HEK293 (cell line): ENCODE measurements around the gene PEX11G.
A peak's percentile ranks its signal among the peaks of the same experiment; 100 is the strongest.

ENCODE experiments used
- GLIS2 ChIP-seq: fragments of 450-650 bp; formaldehyde crosslinking; IDR thresholded peaks from 2 replicates; pipeline ENCODE4 v1.5.1; 2016; ENCODE audit warnings: missing biosample characterization, missing genetic modification characterization
- MZF1 ChIP-seq: fragments of 450-650 bp; formaldehyde crosslinking; IDR thresholded peaks from 2 replicates; pipeline ENCODE4 v1.5.1; 2017; ENCODE audit warnings: missing biosample characterization, missing genetic modification characterization, borderline replicate concordance
- SCRT1 ChIP-seq: fragments of 450-650 bp; formaldehyde crosslinking; IDR thresholded peaks from 2 replicates; pipeline ENCODE4 v1.5.1; 2016; ENCODE audit warnings: missing biosample characterization, missing genetic modification characterization, borderline replicate concordance
- WT1 ChIP-seq: fragments of 450-650 bp; formaldehyde crosslinking; IDR thresholded peaks from 2 replicates; pipeline ENCODE4 v1.5.1; 2016; ENCODE audit warnings: missing biosample characterization, missing genetic modification characterization
- YY1 ChIP-seq: fragments of 450-650 bp; formaldehyde crosslinking; IDR thresholded peaks from 2 replicates; pipeline ENCODE4 v1.5.1; 2018; ENCODE audit warnings: missing biosample characterization, missing genetic modification characterization
- ZBTB26 ChIP-seq: fragments of 450-650 bp; formaldehyde crosslinking; optimal IDR thresholded peaks from 2 replicates; pipeline ENCODE3; 2016; ENCODE audit warnings: missing biosample characterization, mild to moderate bottlenecking, missing genetic modification characterization
- ZFP3 ChIP-seq: fragments of 450-650 bp; formaldehyde crosslinking; IDR thresholded peaks from 2 replicates; pipeline ENCODE4 v1.5.1; 2016; ENCODE audit warnings: low read depth, missing biosample characterization, missing genetic modification characterization
- ZNF112 ChIP-seq: fragments of 450-650 bp; formaldehyde crosslinking; IDR thresholded peaks from 2 replicates; pipeline ENCODE4 v1.5.0; 2017; ENCODE audit warnings: missing biosample characterization, missing genetic modification characterization
- ZNF146 ChIP-seq: fragments of 450-650 bp; formaldehyde crosslinking; IDR thresholded peaks from 2 replicates; pipeline ENCODE4 v1.5.1; 2016; ENCODE audit warnings: missing biosample characterization, missing genetic modification characterization
- ZNF174 ChIP-seq: fragments of 450-650 bp; formaldehyde crosslinking; IDR thresholded peaks from 2 replicates; pipeline ENCODE4 v1.5.0; 2017; ENCODE audit warnings: missing biosample characterization, mild to moderate bottlenecking, missing genetic modification characterization
- ZNF274 ChIP-seq, 2 experiments: fragments of 200-500 bp in 1 of 2; fragments of 450-650 bp in 1 of 2; sonication (Bioruptor generic) in 1 of 2; formaldehyde crosslinking in 1 of 2; IDR thresholded peaks; 2 replicates each; pipeline versions ENCODE4 v1.5.1 to v1.6.1; 2014 to 2016; ENCODE audit warnings: borderline replicate concordance in 1 of 2, inconsistent platforms in 1 of 2, low read length in 1 of 2, missing biosample characterization in 1 of 2, missing genetic modification characterization in 1 of 2
- ZNF423 ChIP-seq: fragments of 450-650 bp; formaldehyde crosslinking; IDR thresholded peaks from 2 replicates; pipeline ENCODE4 v1.5.1; 2016; ENCODE audit warnings: missing biosample characterization, missing genetic modification characterization
- ZNF433 ChIP-seq: fragments of 450-650 bp; formaldehyde crosslinking; IDR thresholded peaks from 2 replicates; pipeline ENCODE4 v1.5.1; 2016; ENCODE audit warnings: missing biosample characterization, missing genetic modification characterization, low read depth
- ZNF521 ChIP-seq: fragments of 450-650 bp; formaldehyde crosslinking; IDR thresholded peaks from 2 replicates; pipeline ENCODE4 v1.5.1; 2017; ENCODE audit warnings: missing biosample characterization, mild to moderate bottlenecking, missing genetic modification characterization
- ZNF544 ChIP-seq: fragments of 450-650 bp; formaldehyde crosslinking; IDR thresholded peaks from 2 replicates; pipeline ENCODE4 v1.5.0; 2017; ENCODE audit warnings: missing biosample characterization, missing genetic modification characterization
- ZNF555 ChIP-seq: fragments of 450-650 bp; formaldehyde crosslinking; conservative IDR thresholded peaks from 2 replicates; pipeline ENCODE4 v1.5.1; 2017; ENCODE audit warnings: missing biosample characterization, mild to moderate bottlenecking, missing genetic modification characterization, inconsistent platforms
- ZNF580 ChIP-seq: fragments of 450-650 bp; formaldehyde crosslinking; IDR thresholded peaks from 2 replicates; pipeline ENCODE4 v1.5.1; 2016; ENCODE audit warnings: missing biosample characterization, missing genetic modification characterization
- ZNF621 ChIP-seq: fragments of 450-650 bp; formaldehyde crosslinking; IDR thresholded peaks from 2 replicates; pipeline ENCODE4 v1.5.1; 2017; ENCODE audit warnings: missing biosample characterization, missing genetic modification characterization
- ZNF624 ChIP-seq: fragments of 450-650 bp; formaldehyde crosslinking; IDR thresholded peaks from 2 replicates; pipeline ENCODE4 v1.5.1; 2017; ENCODE audit warnings: missing biosample characterization, missing genetic modification characterization
- ZNF626 ChIP-seq: fragments of 450-650 bp; sonication (Bioruptor Pico); formaldehyde crosslinking; IDR thresholded peaks from 2 replicates; pipeline ENCODE4 v1.5.1; 2018; ENCODE audit warnings: missing biosample characterization, missing genetic modification characterization, inconsistent platforms
- ZSCAN18 ChIP-seq: fragments of 450-650 bp; formaldehyde crosslinking; IDR thresholded peaks from 2 replicates; pipeline ENCODE4 v1.5.1; 2016; ENCODE audit warnings: missing biosample characterization, missing genetic modification characterization
- ZXDB ChIP-seq: fragments of 450-650 bp; formaldehyde crosslinking; IDR thresholded peaks from 2 replicates; pipeline ENCODE4 v1.5.1; 2016; ENCODE audit warnings: missing biosample characterization, missing genetic modification characterization
- TF ChIP-seq, protein P1 (sequence below): fragments of 450-650 bp; formaldehyde crosslinking; conservative IDR thresholded peaks from 2 replicates; pipeline ENCODE4 v1.5.1; 2016; ENCODE audit warnings: low read depth, missing biosample characterization, missing genetic modification characterization
- TF ChIP-seq, protein P2 (sequence below): fragments of 450-650 bp; formaldehyde crosslinking; IDR thresholded peaks from 2 replicates; pipeline ENCODE4 v1.5.1; 2016; ENCODE audit warnings: missing biosample characterization, missing genetic modification characterization
- TF ChIP-seq, protein P3 (sequence below): fragments of 450-650 bp; formaldehyde crosslinking; IDR thresholded peaks from 2 replicates; pipeline ENCODE4 v1.5.1; 2016; ENCODE audit warnings: missing biosample characterization, missing genetic modification characterization

PEX11G gene

GRCh38 chr19:7535047-7535997 is 46.5 kb upstream of the PEX11G start, which contains the start of gene PNPLA6 (continued):
- 0 out of 2 replicates have a peak, but pooled peaks have one; percentile 18 for TF ChIP-seq WT1
- TF ChIP-seq, protein P1, sequence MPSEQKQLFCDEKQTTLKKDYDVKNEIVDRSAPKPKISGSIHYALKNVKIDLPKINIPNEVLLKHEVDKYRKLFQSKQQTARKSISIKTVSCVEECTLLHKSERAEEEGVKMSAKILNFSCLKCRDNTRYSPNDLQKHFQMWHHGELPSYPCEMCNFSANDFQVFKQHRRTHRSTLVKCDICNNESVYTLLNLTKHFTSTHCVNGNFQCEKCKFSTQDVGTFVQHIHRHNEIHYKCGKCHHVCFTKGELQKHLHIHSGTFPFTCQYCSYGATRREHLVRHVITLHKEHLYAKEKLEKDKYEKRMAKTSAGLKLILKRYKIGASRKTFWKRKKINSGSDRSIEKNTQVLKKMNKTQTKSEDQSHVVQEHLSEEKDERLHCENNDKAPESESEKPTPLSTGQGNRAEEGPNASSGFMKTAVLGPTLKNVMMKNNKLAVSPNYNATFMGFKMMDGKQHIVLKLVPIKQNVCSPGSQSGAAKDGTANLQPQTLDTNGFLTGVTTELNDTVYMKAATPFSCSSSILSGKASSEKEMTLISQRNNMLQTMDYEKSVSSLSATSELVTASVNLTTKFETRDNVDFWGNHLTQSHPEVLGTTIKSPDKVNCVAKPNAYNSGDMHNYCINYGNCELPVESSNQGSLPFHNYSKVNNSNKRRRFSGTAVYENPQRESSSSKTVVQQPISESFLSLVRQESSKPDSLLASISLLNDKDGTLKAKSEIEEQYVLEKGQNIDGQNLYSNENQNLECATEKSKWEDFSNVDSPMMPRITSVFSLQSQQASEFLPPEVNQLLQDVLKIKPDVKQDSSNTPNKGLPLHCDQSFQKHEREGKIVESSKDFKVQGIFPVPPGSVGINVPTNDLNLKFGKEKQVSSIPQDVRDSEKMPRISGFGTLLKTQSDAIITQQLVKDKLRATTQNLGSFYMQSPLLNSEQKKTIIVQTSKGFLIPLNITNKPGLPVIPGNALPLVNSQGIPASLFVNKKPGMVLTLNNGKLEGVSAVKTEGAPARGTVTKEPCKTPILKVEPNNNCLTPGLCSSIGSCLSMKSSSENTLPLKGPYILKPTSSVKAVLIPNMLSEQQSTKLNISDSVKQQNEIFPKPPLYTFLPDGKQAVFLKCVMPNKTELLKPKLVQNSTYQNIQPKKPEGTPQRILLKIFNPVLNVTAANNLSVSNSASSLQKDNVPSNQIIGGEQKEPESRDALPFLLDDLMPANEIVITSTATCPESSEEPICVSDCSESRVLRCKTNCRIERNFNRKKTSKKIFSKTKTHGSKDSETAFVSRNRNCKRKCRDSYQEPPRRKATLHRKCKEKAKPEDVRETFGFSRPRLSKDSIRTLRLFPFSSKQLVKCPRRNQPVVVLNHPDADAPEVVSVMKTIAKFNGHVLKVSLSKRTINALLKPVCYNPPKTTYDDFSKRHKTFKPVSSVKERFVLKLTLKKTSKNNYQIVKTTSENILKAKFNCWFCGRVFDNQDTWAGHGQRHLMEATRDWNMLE (tag by site-specific recombination), result 0 out of 2 replicates have a peak, but pooled peaks have one; percentile 19
- TF ChIP-seq ZNF621 (tag by site-specific recombination), result no peak
- TF ChIP-seq YY1 (tag by site-specific recombination), result peak; percentile 68
- 0 out of 2 replicates have a peak, but pooled peaks have one; percentile 33 for TF ChIP-seq ZNF423 (tag by site-specific recombination)
- no peak for TF ChIP-seq ZNF521 (tag by site-specific recombination)
- peak; percentile 50 for TF ChIP-seq GLIS2 (tag by site-specific recombination)
- no peak for TF ChIP-seq ZNF544 (tag by site-specific recombination)
- peak; percentile 92 for TF ChIP-seq ZNF580 (tag by site-specific recombination)
- no peak for TF ChIP-seq ZNF433 (tag by site-specific recombination)
- TF ChIP-seq ZSCAN18 (tag by site-specific recombination), result 0 out of 2 replicates have a peak, but pooled peaks have one; percentile 68
- TF ChIP-seq, protein P2, sequence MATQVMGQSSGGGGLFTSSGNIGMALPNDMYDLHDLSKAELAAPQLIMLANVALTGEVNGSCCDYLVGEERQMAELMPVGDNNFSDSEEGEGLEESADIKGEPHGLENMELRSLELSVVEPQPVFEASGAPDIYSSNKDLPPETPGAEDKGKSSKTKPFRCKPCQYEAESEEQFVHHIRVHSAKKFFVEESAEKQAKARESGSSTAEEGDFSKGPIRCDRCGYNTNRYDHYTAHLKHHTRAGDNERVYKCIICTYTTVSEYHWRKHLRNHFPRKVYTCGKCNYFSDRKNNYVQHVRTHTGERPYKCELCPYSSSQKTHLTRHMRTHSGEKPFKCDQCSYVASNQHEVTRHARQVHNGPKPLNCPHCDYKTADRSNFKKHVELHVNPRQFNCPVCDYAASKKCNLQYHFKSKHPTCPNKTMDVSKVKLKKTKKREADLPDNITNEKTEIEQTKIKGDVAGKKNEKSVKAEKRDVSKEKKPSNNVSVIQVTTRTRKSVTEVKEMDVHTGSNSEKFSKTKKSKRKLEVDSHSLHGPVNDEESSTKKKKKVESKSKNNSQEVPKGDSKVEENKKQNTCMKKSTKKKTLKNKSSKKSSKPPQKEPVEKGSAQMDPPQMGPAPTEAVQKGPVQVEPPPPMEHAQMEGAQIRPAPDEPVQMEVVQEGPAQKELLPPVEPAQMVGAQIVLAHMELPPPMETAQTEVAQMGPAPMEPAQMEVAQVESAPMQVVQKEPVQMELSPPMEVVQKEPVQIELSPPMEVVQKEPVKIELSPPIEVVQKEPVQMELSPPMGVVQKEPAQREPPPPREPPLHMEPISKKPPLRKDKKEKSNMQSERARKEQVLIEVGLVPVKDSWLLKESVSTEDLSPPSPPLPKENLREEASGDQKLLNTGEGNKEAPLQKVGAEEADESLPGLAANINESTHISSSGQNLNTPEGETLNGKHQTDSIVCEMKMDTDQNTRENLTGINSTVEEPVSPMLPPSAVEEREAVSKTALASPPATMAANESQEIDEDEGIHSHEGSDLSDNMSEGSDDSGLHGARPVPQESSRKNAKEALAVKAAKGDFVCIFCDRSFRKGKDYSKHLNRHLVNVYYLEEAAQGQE (tag by site-specific recombination), result no peak
- TF ChIP-seq ZNF626 (tag by site-specific recombination), result no peak
- TF ChIP-seq ZXDB (tag by site-specific recombination), result peak; percentile 96
- TF ChIP-seq ZNF624, result no peak
- TF ChIP-seq, protein P3, sequence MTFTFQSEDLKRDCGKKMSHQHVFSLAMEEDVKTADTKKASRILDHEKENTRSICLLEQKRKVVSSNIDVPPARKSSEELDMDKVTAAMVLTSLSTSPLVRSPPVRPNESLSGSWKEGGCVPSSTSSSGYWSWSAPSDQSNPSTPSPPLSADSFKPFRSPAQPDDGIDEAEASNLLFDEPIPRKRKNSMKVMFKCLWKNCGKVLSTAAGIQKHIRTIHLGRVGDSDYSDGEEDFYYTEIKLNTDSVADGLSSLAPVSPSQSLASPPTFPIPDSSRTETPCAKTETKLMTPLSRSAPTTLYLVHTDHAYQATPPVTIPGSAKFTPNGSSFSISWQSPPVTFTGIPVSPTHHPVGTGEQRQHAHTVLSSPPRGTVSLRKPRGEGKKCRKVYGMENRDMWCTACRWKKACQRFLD (tag by site-specific recombination), result no peak
- no peak for TF ChIP-seq ZNF274 (IDR thresholded peaks at IDR 0.05; ENCODE audit: low read length)
- TF ChIP-seq ZNF274 (tag by site-specific recombination; IDR thresholded peaks at IDR 0.05; ENCODE audit: borderline replicate concordance), result no peak
- no peak for TF ChIP-seq SCRT1 (tag by site-specific recombination)
- no peak for TF ChIP-seq ZNF174 (tag by site-specific recombination)
- TF ChIP-seq ZNF555 (tag by site-specific recombination), result no peak
- TF ChIP-seq MZF1 (tag by site-specific recombination), result peak; percentile 70; the same call in 1 of the 2 replicates
- no peak for TF ChIP-seq ZNF112 (tag by site-specific recombination)
- TF ChIP-seq ZBTB26, result peak; percentile 90
- peak; percentile 56 for TF ChIP-seq ZFP3 (tag by site-specific recombination)
- peak; percentile 18; the same call in 1 of the 2 replicates for TF ChIP-seq ZNF146 (tag by site-specific recombination)
